GM18861 (cell line): ENCODE results near the gene MRTFA.
A peak's percentile ranks its signal among the peaks of the same experiment; 100 is the strongest.
"Not testable (repeated sequence)": the region's sequence is repeated elsewhere in the genome, so short reads cannot be mapped to it uniquely, and the experiment has no call there.

Experiments used
- ATAC-seq: cut with Tn5 transposase; IDR thresholded peaks from one replicate; pipeline ENCODE4 v1.9.1; 2021; ENCODE audit not compliant: unreplicated experiment

Gene MRTFA

GRCh38 chr22:40403141-40403540 lies 233.4 kb downstream of the MRTFA start:
- no peak for ATAC-seq

GRCh38 chr22:40401981-40402406 lies 234.5 kb downstream of the MRTFA start:
- no peak for ATAC-seq

- ATAC-seq = no peak
Measured at GRCh38 chr22:40401532-40401931, 235.0 kb downstream of the MRTFA start.

GRCh38 chr22:40400159-40400558 lies 236.4 kb downstream of the MRTFA start:
- peak; percentile 45 for ATAC-seq

GRCh38 chr22:40399621-40400020 lies 236.9 kb downstream of the MRTFA start:
- no peak for ATAC-seq

GRCh38 chr22:40397396-40397795 lies 239.1 kb downstream of the MRTFA start:
- no peak for ATAC-seq

GRCh38 chr22:40396882-40397281 lies 239.6 kb downstream of the MRTFA start:
- no peak for ATAC-seq

GRCh38 chr22:40395607-40396006 lies 240.9 kb downstream of the MRTFA start:
- ATAC-seq = no peak

- no peak for ATAC-seq
Measured at GRCh38 chr22:40394607-40395006, 241.9 kb downstream of the MRTFA start.

GRCh38 chr22:40392618-40393017 lies 243.9 kb downstream of the MRTFA start:
- ATAC-seq = no peak

GRCh38 chr22:40391417-40391816 lies 245.1 kb downstream of the MRTFA start:
- ATAC-seq = no peak

GRCh38 chr22:40388231-40388630 lies 248.3 kb downstream of the MRTFA start:
- ATAC-seq = no peak

- no peak for ATAC-seq
Measured at GRCh38 chr22:40387746-40388145, 248.8 kb downstream of the MRTFA start.

GRCh38 chr22:40385036-40385782 lies 251.3 kb downstream of the MRTFA start:
- no peak for ATAC-seq

GRCh38 chr22:40383905-40384304 lies 252.6 kb downstream of the MRTFA start:
- no peak for ATAC-seq

- no peak for ATAC-seq
Measured at GRCh38 chr22:40381461-40381860, 255.1 kb downstream of the MRTFA start.

- ATAC-seq = not testable (repeated sequence)
Measured at GRCh38 chr22:40378448-40378847, 258.1 kb downstream of the MRTFA start.

GRCh38 chr22:40377931-40378330 lies 258.6 kb downstream of the MRTFA start:
- no peak for ATAC-seq

- no peak for ATAC-seq
Measured at GRCh38 chr22:40376149-40376548, 260.4 kb downstream of the MRTFA start.

- ATAC-seq = no peak
Measured at GRCh38 chr22:40374567-40374966, 262.0 kb downstream of the MRTFA start.

- no peak for ATAC-seq
Measured at GRCh38 chr22:40368836-40369235, 267.7 kb downstream of the MRTFA start.

- no peak for ATAC-seq
Measured at GRCh38 chr22:40368016-40368415, 268.5 kb downstream of the MRTFA start.

GRCh38 chr22:40367342-40367741 lies 269.2 kb downstream of the MRTFA start:
- ATAC-seq = no peak
